OCI-LY3 (cell line): ENCODE results near the gene CBX1.

ENCODE experiments used
- H2AFZ ChIP-seq: fragments of 200-600, 300-600 bp; shearing (Covaris generic); 2 replicates; pipeline ENCODE4 v1.6.0; 2014; ENCODE audit warnings: antibody characterized with exemption, low read depth, low read length
- H3K27ac ChIP-seq: fragments of 200-600, 300-600 bp; sonication (generic); 2 replicates; pipeline ENCODE4 v1.5.1; 2014; ENCODE audit warnings: mild to moderate bottlenecking, low read length, moderate library complexity, mixed read lengths
- H3K27me3 ChIP-seq: fragments of 200-600, 300-600 bp; sonication (generic); 2 replicates; pipeline ENCODE4 v1.6.1; 2014; ENCODE audit warnings: low read depth, low read length, mixed read lengths
- H3K36me3 ChIP-seq: fragments of 200-600, 300-600 bp; sonication (generic); replicated peaks from 2 replicates; pipeline ENCODE3; 2014; ENCODE audit warnings: low read depth, low read length, mixed read lengths
- H3K4me1 ChIP-seq: fragments of 300-600, 200-600 bp; sonication (generic); 2 replicates; pipeline ENCODE4 v1.6.1; 2014; ENCODE audit warnings: low read length, mixed read lengths
- H3K4me2 ChIP-seq: fragments of 200-600, 300-600 bp; sonication (generic); 2 replicates; pipeline ENCODE4 v1.6.1; 2014; ENCODE audit warnings: low read length, mixed read lengths
- H3K4me3 ChIP-seq: fragments of 300-600, 200-600 bp; sonication (generic); 2 replicates; pipeline ENCODE4 v1.5.1; 2014; ENCODE audit warnings: antibody characterized with exemption, mild to moderate bottlenecking, low read length, moderate library complexity
- H3K79me2 ChIP-seq: fragments of 300-600, 200-600 bp; shearing (Covaris generic); 2 replicates; pipeline ENCODE4 v1.6.1; 2014; ENCODE audit warnings: mild to moderate bottlenecking, low read length, mixed read lengths
- H3K9ac ChIP-seq: fragments of 300-600, 200-600 bp; shearing (Covaris generic); 2 replicates; pipeline ENCODE4 v1.6.0; 2014; ENCODE audit warnings: mild to moderate bottlenecking, low read length, moderate library complexity
- H3K9me3 ChIP-seq: fragments of 200-600, 300-600 bp; shearing (Covaris generic); 2 replicates; pipeline ENCODE4 v1.6.1; 2014; ENCODE audit warnings: low read length, mixed read lengths; ENCODE audit not compliant: insufficient read depth
- H4K20me1 ChIP-seq: fragments of 200-600, 300-600 bp; sonication (generic); 2 replicates; pipeline ENCODE4 v1.6.1; 2016; ENCODE audit warnings: low read length, mixed read lengths; ENCODE audit not compliant: insufficient read depth
- CTCF ChIP-seq: fragments of 200-600, 300-600 bp; sonication (generic); IDR thresholded peaks from 2 replicates; pipeline ENCODE4 v1.5.1; 2014; ENCODE audit warnings: antibody characterized with exemption, low read length, low read depth
- EZH2phosphoT487 ChIP-seq: fragments of 200-600 bp; shearing (Covaris generic); IDR thresholded peaks from 2 replicates; pipeline ENCODE4 v1.6.1; 2018; ENCODE audit warnings: antibody characterized with exemption, mixed run types, low read depth

CBX1 gene

GRCh38 chr17:48031966-48032365, 69.3 kb downstream of the CBX1 start:
- no peak overlapping the region for H3K4me3 ChIP-seq
- peaks cover 7% of the 10 kb centered on the region for H3K4me1 ChIP-seq
- H3K9me3 ChIP-seq, result no peaks in the 10 kb centered on the region
- no peaks in the 10 kb centered on the region for H3K36me3 ChIP-seq
- H3K4me2 ChIP-seq, result no peak overlapping the region
- H3K27me3 ChIP-seq, result no peaks in the 10 kb centered on the region
- no peaks in the 10 kb centered on the region for H3K79me2 ChIP-seq
- H3K27ac ChIP-seq, result no peak overlapping the region
- H4K20me1 ChIP-seq, result no peaks in the 10 kb centered on the region
- H2AFZ ChIP-seq, result no peak overlapping the region
- no peak overlapping the region for H3K9ac ChIP-seq
- TF ChIP-seq CTCF (no peak), EZH2phosphoT487 (no peak)

DNA sequence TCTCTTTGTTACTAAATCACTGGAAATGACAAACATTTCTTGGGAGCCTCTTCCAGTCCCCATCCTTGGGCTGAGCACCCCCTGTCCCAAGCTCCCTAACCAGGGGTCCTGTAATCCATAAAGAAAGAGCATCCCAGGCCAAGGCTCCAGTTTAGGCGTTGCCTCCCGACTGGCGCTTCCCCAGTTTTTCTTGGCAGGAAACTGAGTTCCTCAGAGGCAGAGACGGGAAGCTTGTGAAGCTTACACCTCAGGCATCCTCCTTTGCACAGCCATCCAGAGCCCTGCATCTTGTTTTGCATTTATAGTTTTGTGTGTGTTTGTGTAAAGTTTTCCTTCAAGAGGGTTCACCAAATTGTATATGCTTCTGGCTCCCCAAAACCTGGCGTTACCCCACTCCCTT, 70.7 kb downstream of the CBX1 start:
- TF ChIP-seq CTCF, result no peak
- no peak for TF ChIP-seq EZH2phosphoT487
- Histone ChIP-seq H3K27me3 (no peaks in the 10 kb centered on the region), H3K4me3 (no peak overlapping the region), H3K9ac (no peak overlapping the region), H3K9me3 (no peaks in the 10 kb centered on the region), H3K27ac (no peak overlapping the region), H3K4me1 (peaks cover 14% of the 10 kb centered on the region), H3K36me3 (no peaks in the 10 kb centered on the region), H4K20me1 (no peaks in the 10 kb centered on the region), H3K79me2 (no peaks in the 10 kb centered on the region), H2AFZ (no peak overlapping the region), H3K4me2 (no peak overlapping the region)

DNA sequence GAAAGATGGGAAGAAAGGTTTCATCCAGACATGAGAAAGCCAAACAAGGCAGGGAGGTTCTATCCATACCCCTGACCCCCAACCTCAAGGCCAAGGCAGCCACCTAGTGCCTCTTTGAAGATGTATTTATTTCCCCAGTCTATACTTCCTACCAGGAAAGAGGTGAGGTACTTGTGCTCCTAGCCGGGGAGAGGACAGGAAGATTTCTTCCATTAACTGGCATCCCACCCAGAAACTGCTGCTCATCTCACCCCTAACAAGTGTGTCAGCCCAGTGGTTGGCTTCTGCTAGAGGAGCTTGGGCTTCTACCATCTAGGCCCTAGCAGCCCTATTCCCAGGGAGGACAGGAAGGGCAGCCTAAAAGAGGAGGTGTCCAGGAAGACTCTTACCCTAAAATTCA, 72.5 kb downstream of the CBX1 start:
- Histone ChIP-seq H3K4me1 (peaks cover 15% of the 10 kb centered on the region), H3K27ac (no peak overlapping the region), H3K9me3 (no peaks in the 10 kb centered on the region), H3K27me3 (no peaks in the 10 kb centered on the region), H3K4me3 (no peak overlapping the region), H3K9ac (no peak overlapping the region), H2AFZ (no peak overlapping the region), H3K4me2 (no peak overlapping the region), H3K36me3 (no peaks in the 10 kb centered on the region), H3K79me2 (no peaks in the 10 kb centered on the region), H4K20me1 (no peaks in the 10 kb centered on the region)
- TF ChIP-seq CTCF (no peak), EZH2phosphoT487 (no peak)

DNA sequence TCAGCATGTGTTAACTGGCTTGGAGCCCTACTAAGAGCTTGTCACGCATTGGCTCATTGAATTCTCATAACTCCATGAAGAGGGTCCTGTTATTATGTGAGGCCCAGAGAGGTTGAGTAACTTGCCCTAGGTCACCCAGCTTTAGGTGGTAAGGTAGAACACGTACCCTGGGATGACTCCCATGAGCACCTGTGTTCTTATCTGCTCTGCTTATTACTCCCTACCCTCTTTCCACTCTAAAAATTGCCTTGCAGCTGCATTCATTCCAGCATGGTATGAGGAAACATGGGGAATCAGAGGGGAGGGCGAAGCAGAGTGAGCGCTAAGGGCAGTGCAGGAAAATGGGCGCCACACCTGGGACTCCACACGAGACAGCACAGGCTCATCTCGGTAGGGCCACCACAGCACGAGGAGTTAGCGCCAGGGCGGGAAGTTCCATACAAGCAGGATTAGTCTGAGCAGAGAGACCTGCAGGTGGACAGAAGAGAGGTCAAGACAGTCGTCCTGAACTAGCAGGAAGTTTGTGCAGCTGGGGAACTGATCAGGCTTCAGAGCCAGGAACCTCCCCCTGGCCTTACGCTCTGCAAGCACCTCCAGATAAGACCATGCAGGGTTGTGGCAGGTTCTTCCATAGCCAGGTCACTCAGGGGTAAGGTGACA, 73.8 kb downstream of the CBX1 start:
- Histone ChIP-seq H3K27me3 (no peaks in the 10 kb centered on the region), H3K4me1 (peaks cover 20% of the 10 kb centered on the region), H3K9me3 (no peaks in the 10 kb centered on the region), H3K4me2 (no peak overlapping the region), H3K79me2 (no peaks in the 10 kb centered on the region), H2AFZ (no peak overlapping the region), H4K20me1 (no peaks in the 10 kb centered on the region), H3K9ac (no peak overlapping the region), H3K4me3 (no peak overlapping the region), H3K36me3 (no peaks in the 10 kb centered on the region), H3K27ac (no peak overlapping the region)
- TF ChIP-seq EZH2phosphoT487 (no peak), CTCF (no peak)
